Mammary epithelial cell (primary cell): ENCODE measurements around the gene NPRL2.

Source experiments
- EZH2 ChIP-seq: IDR thresholded peaks from 2 replicates; pipeline ENCODE4 v1.6.1; 2012; ENCODE audit warnings: low read length, inconsistent platforms, borderline replicate concordance
- TF ChIP-seq, protein P1 (sequence below), 2 donors: IDR thresholded peaks in 1 of 2; conservative IDR thresholded peaks in 1 of 2; 2 replicates each; pipeline ENCODE4 v1.5.1; 2011 to 2012; ENCODE audit warnings: inconsistent platforms in 2 of 2, low read length in 2 of 2, mild to moderate bottlenecking in 2 of 2, control low read depth in 1 of 2, low read depth in 1 of 2; ENCODE audit not compliant: insufficient read depth in 1 of 2; ENCODE audit errors: extremely low read depth in 1 of 2

DNA sequence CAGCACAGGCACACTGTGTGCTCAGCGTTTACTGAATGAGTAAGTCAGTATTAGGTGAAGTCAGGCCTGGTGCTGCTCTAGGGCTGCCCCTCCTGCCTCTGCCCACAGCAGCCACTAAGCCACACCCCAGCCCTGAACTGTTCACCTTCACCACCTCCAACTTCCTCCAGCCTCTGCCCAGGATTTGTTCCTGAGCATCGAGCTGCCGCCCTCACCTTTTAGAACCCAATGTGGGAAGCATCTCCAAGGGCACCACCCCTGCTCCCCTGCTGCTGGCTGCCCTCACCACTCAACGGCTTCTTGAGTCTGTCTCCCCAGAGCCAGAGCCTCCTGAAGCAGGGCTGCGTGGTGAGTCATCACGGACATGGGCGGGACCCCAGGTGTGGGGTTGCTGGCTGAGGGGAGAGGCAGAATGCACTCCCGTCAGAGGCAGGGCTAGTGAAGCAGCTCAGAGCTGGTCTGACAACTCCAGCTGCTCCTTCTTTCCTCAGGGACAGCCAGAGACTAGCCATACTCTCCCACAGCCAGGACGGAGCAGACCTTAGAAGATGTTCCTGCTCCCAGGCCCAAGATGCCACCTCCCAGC, 33.8 kb downstream of the NPRL2 start:
- TF ChIP-seq, protein P1, sequence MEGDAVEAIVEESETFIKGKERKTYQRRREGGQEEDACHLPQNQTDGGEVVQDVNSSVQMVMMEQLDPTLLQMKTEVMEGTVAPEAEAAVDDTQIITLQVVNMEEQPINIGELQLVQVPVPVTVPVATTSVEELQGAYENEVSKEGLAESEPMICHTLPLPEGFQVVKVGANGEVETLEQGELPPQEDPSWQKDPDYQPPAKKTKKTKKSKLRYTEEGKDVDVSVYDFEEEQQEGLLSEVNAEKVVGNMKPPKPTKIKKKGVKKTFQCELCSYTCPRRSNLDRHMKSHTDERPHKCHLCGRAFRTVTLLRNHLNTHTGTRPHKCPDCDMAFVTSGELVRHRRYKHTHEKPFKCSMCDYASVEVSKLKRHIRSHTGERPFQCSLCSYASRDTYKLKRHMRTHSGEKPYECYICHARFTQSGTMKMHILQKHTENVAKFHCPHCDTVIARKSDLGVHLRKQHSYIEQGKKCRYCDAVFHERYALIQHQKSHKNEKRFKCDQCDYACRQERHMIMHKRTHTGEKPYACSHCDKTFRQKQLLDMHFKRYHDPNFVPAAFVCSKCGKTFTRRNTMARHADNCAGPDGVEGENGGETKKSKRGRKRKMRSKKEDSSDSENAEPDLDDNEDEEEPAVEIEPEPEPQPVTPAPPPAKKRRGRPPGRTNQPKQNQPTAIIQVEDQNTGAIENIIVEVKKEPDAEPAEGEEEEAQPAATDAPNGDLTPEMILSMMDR (conservative IDR thresholded peaks at IDR 0.05 in 1 of 2, IDR thresholded peaks at IDR 0.05 in 1 of 2; ENCODE audit: extremely low read depth in 1 of 2, insufficient read depth in 1 of 2, low read depth in 1 of 2, low read length in 2 of 2) = no peak
- TF ChIP-seq EZH2 = no peak
